OCI-LY7 (cell line): ENCODE results near the gene DAPK3. TPM values are rescaled to one million over a fixed set of nuclear protein-coding genes. Genes with fewer than 3 reads are reported as not detected.

ENCODE experiments used
- BruUV-seq: library from RNA; stranded (reverse); fragments of 400-500 nt; replicated peaks from 2 replicates; lab custom pipeline; 2021; lab: Mats Ljungman, UMichigan
- CTCF ChIA-PET: fragments of 300-600 bp; sonication (Branson Sonifier 250); formaldehyde crosslinking; loops from one replicate; lab custom pipeline; 2022; ENCODE audit warnings: antibody characterized with exemption; ENCODE audit not compliant: unreplicated experiment; lab: Charles Lee
- POLR2A ChIA-PET: fragments of 300-600 bp; sonication (Branson Sonifier 250); formaldehyde crosslinking; loops from one replicate; lab custom pipeline; 2022; ENCODE audit warnings: antibody characterized with exemption; lab: Charles Lee
- DNase-seq: peaks from one replicate; pipeline ENCODE4 v3.0.0-alpha.2; 2015; ENCODE audit warnings: low spot score
- H2AFZ ChIP-seq: fragments of 200-600 bp; sonication (generic), shearing (Covaris generic); 2 replicates; pipeline ENCODE4 v1.6.1; 2014; ENCODE audit warnings: mild to moderate bottlenecking, antibody characterized with exemption, low read length, moderate library complexity
- H3K27ac ChIP-seq: fragments of 200-600 bp; sonication (generic); 2 replicates; pipeline ENCODE4 v1.5.1; 2014; ENCODE audit warnings: mixed run types, low read depth, mild to moderate bottlenecking, moderate library complexity, low read length, inconsistent platforms; ENCODE audit not compliant: poor library complexity, severe bottlenecking
- H3K36me3 ChIP-seq: fragments of 200-600 bp; sonication (generic); 2 replicates; pipeline ENCODE4 v1.6.1; 2014; ENCODE audit warnings: mild to moderate bottlenecking, antibody characterized with exemption, low read length, moderate library complexity, mixed read lengths; ENCODE audit not compliant: insufficient read depth
- H3K4me1 ChIP-seq: fragments of 200-600 bp; sonication (generic); 2 replicates; pipeline ENCODE4 v1.5.1; 2014; ENCODE audit warnings: mild to moderate bottlenecking, low read length; ENCODE audit not compliant: insufficient read depth, poor library complexity, severe bottlenecking
- H3K4me2 ChIP-seq: fragments of 200-600 bp; sonication (generic); 2 replicates; pipeline ENCODE4 v1.6.1; 2014; ENCODE audit warnings: mild to moderate bottlenecking, low read length
- H3K4me3 ChIP-seq: fragments of 200-600 bp; sonication (generic); 2 replicates; pipeline ENCODE4 v1.5.1; 2014; ENCODE audit warnings: mild to moderate bottlenecking, low read depth, low read length; ENCODE audit not compliant: poor library complexity, severe bottlenecking
- H3K79me2 ChIP-seq: fragments of 200-600 bp; sonication (generic); 2 replicates; pipeline ENCODE4 v1.6.1; 2016; ENCODE audit warnings: low read depth, mild to moderate bottlenecking, low read length, moderate library complexity, mixed read lengths; ENCODE audit not compliant: insufficient read depth
- H3K9me2 ChIP-seq: fragments of 200-600 bp; sonication (generic); 2 replicates; pipeline ENCODE4 v1.6.1; 2016; ENCODE audit warnings: mild to moderate bottlenecking, low read length, mixed read lengths; ENCODE audit not compliant: insufficient read depth
- H3K9me3 ChIP-seq: fragments of 200-600 bp; sonication (generic); 2 replicates; pipeline ENCODE4 v1.6.1; 2014; ENCODE audit warnings: mild to moderate bottlenecking, mixed run types, low read length, mixed read lengths
- H4K20me1 ChIP-seq: fragments of 200-600 bp; sonication (generic); 2 replicates; pipeline ENCODE4 v1.6.1; 2014; ENCODE audit warnings: mild to moderate bottlenecking, antibody characterized with exemption, low read length, moderate library complexity, mixed read lengths; ENCODE audit not compliant: insufficient read depth
- EZH2phosphoT487 ChIP-seq: fragments of 200-600 bp; sonication (generic); IDR thresholded peaks from 2 replicates; pipeline ENCODE4 v1.6.1; 2018; ENCODE audit warnings: low read depth, borderline replicate concordance, mild to moderate bottlenecking, mixed run types, antibody characterized with exemption, low read length, moderate library complexity, mixed read lengths
- intact Hi-C: fragments of 100-400 bp; cut with micrococcal nuclease; formaldehyde crosslinking; loops from one replicate; pipeline ENCODE4 v1.10.0; 2022; ENCODE audit not compliant: unreplicated experiment
- total RNA-seq, 2 experiments: library from RNA; depleted of rRNA in 1 of 2; stranded (reverse); fragments of >200 nt in 1 of 2; shearing (Covaris generic) in 1 of 2; gene quantifications; 2 replicates each; pipeline ENCODE4 v1.2.3, GENCODE V29; 2014 to 2022
- TF ChIP-seq, protein P1 (sequence below): fragments of 200-600 bp; sonication (generic); conservative IDR thresholded peaks from 2 replicates; pipeline ENCODE4 v1.5.1; 2014; ENCODE audit warnings: mild to moderate bottlenecking, antibody characterized with exemption, low read length, moderate library complexity, mixed read lengths

DAPK3 gene
- total RNA-seq, 2 experiments from 2014 or later: 47.1 to 49.3 TPM

DNA sequence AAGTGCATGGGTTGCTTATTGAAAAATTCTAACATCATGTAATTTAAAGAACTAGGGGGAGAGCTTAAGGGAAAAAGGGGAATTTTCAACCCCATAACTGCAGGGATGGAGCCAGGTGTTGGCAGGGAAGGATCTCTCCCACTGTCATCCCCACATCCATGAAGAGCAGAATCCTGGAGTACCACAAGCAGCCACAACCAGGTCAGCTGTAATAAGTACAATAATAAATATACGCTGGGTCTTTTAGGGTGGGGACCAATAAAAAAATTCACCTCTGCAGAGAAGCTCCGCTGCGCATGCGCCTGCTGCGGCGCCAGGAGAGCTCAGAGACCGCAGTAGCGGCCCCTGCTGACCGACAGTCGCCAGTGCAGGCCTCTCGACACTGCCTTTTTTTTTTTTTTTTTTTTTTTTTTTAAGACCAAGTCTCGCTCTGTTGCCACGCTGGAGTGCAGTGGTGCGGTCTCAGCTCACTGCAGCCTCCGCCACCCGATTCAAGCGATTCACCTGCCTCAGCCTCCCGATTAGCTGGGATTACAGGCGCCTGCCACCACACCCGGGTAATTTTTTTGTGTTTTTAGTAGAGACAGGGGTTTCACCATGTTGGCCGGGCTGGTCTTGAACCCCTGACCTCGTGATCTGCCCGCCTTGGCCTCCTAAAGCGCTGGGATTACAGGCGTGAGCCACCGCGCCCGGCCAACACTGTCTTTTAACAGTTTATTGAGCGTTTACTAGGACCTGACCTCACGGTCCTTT, 16.9 kb upstream of the DAPK3 start:
- Histone ChIP-seq H2AFZ (peak overlapping the region; percentile 84), H3K79me2 (peaks cover 30% of the 10 kb centered on the region), H3K4me2 (peak overlapping the region; percentile 97), H3K9me2 (no peaks in the 10 kb centered on the region), H3K9me3 (no peaks in the 10 kb centered on the region), H3K36me3 (peaks cover 24% of the 10 kb centered on the region), H3K27ac (peak overlapping the region; percentile 87), H3K4me1 (peaks cover 42% of the 10 kb centered on the region), H4K20me1 (peaks cover 23% of the 10 kb centered on the region), H3K4me3 (peak overlapping the region; percentile 93)
- DNase-seq: peak; percentile 95
- intact Hi-C loops: loop anchor here (2.0 to 5.0 kb wide), 5 partner anchors 79 to 260 kb away; partner anchors contain the start of genes ANKRD24, MAP2K2, SIRT6 and YJU2
- POLR2A ChIA-PET: interaction anchor here (0.6 to 0.7 kb wide), 3 partner anchors 9 to 259 kb away, joined by 3 to 8 read pairs (median 4); no protein-coding TSS in a partner anchor
- TF ChIP-seq EZH2phosphoT487: no peak
- TF ChIP-seq, protein P1, sequence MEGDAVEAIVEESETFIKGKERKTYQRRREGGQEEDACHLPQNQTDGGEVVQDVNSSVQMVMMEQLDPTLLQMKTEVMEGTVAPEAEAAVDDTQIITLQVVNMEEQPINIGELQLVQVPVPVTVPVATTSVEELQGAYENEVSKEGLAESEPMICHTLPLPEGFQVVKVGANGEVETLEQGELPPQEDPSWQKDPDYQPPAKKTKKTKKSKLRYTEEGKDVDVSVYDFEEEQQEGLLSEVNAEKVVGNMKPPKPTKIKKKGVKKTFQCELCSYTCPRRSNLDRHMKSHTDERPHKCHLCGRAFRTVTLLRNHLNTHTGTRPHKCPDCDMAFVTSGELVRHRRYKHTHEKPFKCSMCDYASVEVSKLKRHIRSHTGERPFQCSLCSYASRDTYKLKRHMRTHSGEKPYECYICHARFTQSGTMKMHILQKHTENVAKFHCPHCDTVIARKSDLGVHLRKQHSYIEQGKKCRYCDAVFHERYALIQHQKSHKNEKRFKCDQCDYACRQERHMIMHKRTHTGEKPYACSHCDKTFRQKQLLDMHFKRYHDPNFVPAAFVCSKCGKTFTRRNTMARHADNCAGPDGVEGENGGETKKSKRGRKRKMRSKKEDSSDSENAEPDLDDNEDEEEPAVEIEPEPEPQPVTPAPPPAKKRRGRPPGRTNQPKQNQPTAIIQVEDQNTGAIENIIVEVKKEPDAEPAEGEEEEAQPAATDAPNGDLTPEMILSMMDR: peak; percentile 76
- BruUV-seq: no TSS peak
- CTCF ChIA-PET: no interaction called here

DNA sequence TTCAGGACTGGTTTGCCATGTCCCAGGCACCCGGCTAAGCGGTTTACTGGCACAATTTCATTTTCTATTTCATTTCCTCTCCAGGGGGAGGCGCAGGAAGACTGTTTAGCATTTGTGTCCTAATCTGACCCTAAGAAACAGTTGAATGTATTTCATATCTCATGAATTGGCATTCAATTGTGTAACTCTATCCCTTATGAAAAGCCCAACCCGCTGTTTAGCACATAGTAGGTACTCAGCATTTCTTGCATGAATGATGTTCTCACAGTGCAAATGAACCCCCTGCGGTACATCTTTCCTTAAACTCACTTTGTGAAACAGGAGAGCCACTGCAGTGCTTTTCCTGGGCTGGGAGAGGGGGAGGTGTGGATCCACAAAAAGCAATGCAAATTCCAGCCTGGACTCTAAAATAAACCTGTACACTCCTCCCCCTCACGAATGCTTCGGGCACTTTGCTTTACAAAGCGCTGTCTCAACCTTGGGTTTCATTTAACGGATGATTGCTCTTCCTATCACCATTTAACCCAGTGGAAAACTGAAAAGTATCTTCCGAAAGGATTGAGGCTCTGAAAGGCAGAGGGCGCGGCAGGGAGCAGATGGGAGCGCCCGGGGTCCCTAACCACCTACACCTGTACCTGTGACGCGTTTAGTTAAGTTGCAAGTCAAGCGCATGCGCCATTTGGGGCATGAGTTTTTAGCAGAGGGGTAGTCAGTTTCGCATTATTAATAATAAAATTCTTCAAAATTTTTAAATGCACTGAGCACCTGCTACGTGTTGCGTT, 15.6 kb upstream of the DAPK3 start:
- intact Hi-C loops: loop anchor here (1.0 to 5.0 kb wide), 7 partner anchors 21 to 261 kb away; partner anchors contain the start of genes ANKRD24, MAP2K2, PIAS4 and SIRT6
- peaks cover 36% of the 10 kb centered on the region for H4K20me1 ChIP-seq
- BruUV-seq: no TSS peak
- peaks cover 37% of the 10 kb centered on the region for H3K36me3 ChIP-seq
- H2AFZ ChIP-seq: peak overlapping the region; percentile 84
- POLR2A ChIA-PET: interaction anchor here (0.6 to 1.4 kb wide), 2 partner anchors 10 to 1763 kb away, joined by 3 to 4 read pairs; no protein-coding TSS in a partner anchor
- H3K4me3 ChIP-seq: peak overlapping the region; percentile 93
- peaks cover 44% of the 10 kb centered on the region for H3K79me2 ChIP-seq
- H3K4me2 ChIP-seq: peak overlapping the region; percentile 97
- no peaks in the 10 kb centered on the region for H3K9me2 ChIP-seq
- H3K9me3 ChIP-seq: no peaks in the 10 kb centered on the region
- TF ChIP-seq EZH2phosphoT487: no peak
- TF ChIP-seq, protein P1: peak; percentile 93
- H3K4me1 ChIP-seq: peaks cover 42% of the 10 kb centered on the region
- H3K27ac ChIP-seq: peak overlapping the region; percentile 87
- DNase-seq: peak; percentile 89
- CTCF ChIA-PET: no interaction called here
